ENCODE data around the gene ALG14.

- TF ChIP-seq CTCF (IDR thresholded peaks at IDR 0.05 in 2 of 3, conservative IDR thresholded peaks at IDR 0.05 in 1 of 3; ENCODE audit: control insufficient read depth in 2 of 3, extremely low read depth in 1 of 3, insufficient read depth in 1 of 3, low read depth in 3 of 3, low read length in 3 of 3) = no peak
- no peak for TF ChIP-seq ZNF207 (IDR thresholded peaks at IDR 0.05; ENCODE audit: borderline replicate concordance)
- TF ChIP-seq ELK1 (IDR thresholded peaks at IDR 0.05; ENCODE audit: low read depth, low read length) = no peak
- TF ChIP-seq PAX5 (IDR thresholded peaks at IDR 0.05; ENCODE audit: borderline replicate concordance, low read depth, low read length) = no peak
- no peak for TF ChIP-seq YY1 (IDR thresholded peaks at IDR 0.05; ENCODE audit: low read depth, low read length)
- no peak for TF ChIP-seq NFYB (IDR thresholded peaks at IDR 0.05; ENCODE audit: insufficient read depth, low read depth, low read length)
- TF ChIP-seq POLR2AphosphoS5 (IDR thresholded peaks at IDR 0.05; ENCODE audit: low read length) = no peak
- no peak for TF ChIP-seq PRDM15 (CRISPR knock-in tag; IDR thresholded peaks at IDR 0.05)
- no peak for TF ChIP-seq ZNF622 (IDR thresholded peaks at IDR 0.05)
- no peak for TF ChIP-seq ZNF217 (IDR thresholded peaks at IDR 0.05)
Observed at GRCh38 chr1:94951509-94952208, 121.1 kb downstream of the ALG14 start.
